Upper lobe of left lung (tissue), 6 donors: Measurements from ENCODE around the gene NOS1. TPM values are rescaled to one million over a fixed set of nuclear protein-coding genes. Genes with fewer than 3 reads are reported as not detected.

Source experiments
- ATAC-seq, 2 donors: fragments of 200-7000 bp; cut with Tn5 transposase; one replicate each; pipeline ENCODE4 v1.9.1; 2022; ENCODE audit warnings: mild to moderate bottlenecking in 2 of 2, moderate library complexity in 2 of 2; ENCODE audit not compliant: low FRiP score in 2 of 2
- DNase-seq, 2 donors: peaks; one replicate each; pipeline ENCODE4 v3.0.0-alpha.2; 2019 to 2020
- H3K27ac ChIP-seq, 4 donors: fragments of 200-600 bp; sonication (generic); one replicate each; pipeline ENCODE4 v1.5.1; 2016 to 2019
- H3K27me3 ChIP-seq, 4 donors: fragments of 200-600 bp; sonication (generic); one replicate each; pipeline ENCODE4 v1.5.1; 2017 to 2019
- H3K36me3 ChIP-seq, 4 donors: fragments of 200-600 bp; sonication (generic); one replicate each; pipeline ENCODE4 v1.5.1; 2016 to 2019
- H3K4me1 ChIP-seq, 4 donors: fragments of 200-600 bp; sonication (generic); one replicate each; pipeline ENCODE4 v1.5.1; 2018 to 2019
- H3K4me3 ChIP-seq, 4 donors: fragments of 200-600 bp; sonication (generic); one replicate each; pipeline ENCODE4 v1.5.1; 2017 to 2019; ENCODE audit warnings: mild to moderate bottlenecking in 2 of 4, moderate library complexity in 1 of 4
- H3K9me3 ChIP-seq, 4 donors: fragments of 200-600 bp; sonication (generic); one replicate each; pipeline ENCODE4 v1.5.1; 2018 to 2019
- EP300 ChIP-seq, 4 donors: sonication (generic); formaldehyde crosslinking; IDR thresholded peaks; one replicate each; pipeline ENCODE4 v1.5.1; 2017; ENCODE audit warnings: antibody characterized with exemption in 4 of 4, control low read depth in 2 of 4
- POLR2A ChIP-seq, 4 donors: fragments of 450-650 bp; IDR thresholded peaks; one replicate each; pipeline ENCODE4 v1.5.1; 2016 to 2017; ENCODE audit warnings: antibody characterized with exemption in 4 of 4, mild to moderate bottlenecking in 2 of 4
- POLR2AphosphoS5 ChIP-seq, 2 donors: sonication (generic); formaldehyde crosslinking; IDR thresholded peaks; one replicate each; pipeline ENCODE4 v1.5.1; 2017; ENCODE audit warnings: antibody characterized with exemption in 2 of 2
- WGBS, 2 donors: methylation state at CpG; one replicate each; pipeline ENCODE4 v1.1.5; 2017 to 2018; 5-methylcytosine and 5-hydroxymethylcytosine counted together
- total RNA-seq, 6 donors: library from RNA; depleted of rRNA in 4 of 6; stranded (reverse); fragments of >200 nt in 4 of 6; gene quantifications; one replicate each; pipeline versions ENCODE4 v1.1.0 to v1.2.1, GENCODE V29; 2016 to 2021
- TF ChIP-seq, protein P1 (sequence below), 6 experiments: fragments of 450-650 bp in 4 of 6; fragments of 200-600 bp in 2 of 6; sonication (generic) in 2 of 6; IDR thresholded peaks; one replicate each; pipeline ENCODE4 v1.5.1; 2016 to 2019; ENCODE audit warnings: antibody characterized with exemption in 6 of 6
- donor health status: DM: no; HTN: no; CAD: no; lungs with moderate emphysema.
- donor health status: DM: no; HTN: yes; CAD: no; lungs with severe emphysema.

Gene NOS1
- total RNA-seq, 6 donors from 2014 or later, result 0.39 to 4.4 (median 2.4) TPM

DNA sequence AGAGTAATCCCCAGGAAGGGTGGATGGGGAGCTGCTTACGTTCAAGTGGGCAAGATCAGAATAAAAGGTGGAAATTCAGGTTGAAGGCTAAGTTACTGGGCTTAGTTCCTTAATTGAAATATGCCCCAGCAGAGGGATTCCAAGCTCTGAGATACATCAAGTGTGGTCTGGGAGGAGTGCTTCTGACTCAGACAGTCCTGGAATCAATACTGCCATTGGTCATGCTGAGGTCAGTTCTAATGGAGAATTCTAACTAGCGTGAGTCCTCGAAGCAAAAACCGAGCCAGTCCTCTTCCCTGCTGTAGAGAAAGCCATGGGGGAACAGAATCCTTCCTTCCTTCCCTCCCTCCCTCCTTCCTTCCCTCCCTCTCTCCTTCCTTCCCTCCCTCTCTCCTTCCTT lies 39.9 kb downstream of the NOS1 start:
- ATAC-seq (peak in 1 of 2 donors; percentile 28), DNase-seq (no peak)
- TF ChIP-seq, protein P1, sequence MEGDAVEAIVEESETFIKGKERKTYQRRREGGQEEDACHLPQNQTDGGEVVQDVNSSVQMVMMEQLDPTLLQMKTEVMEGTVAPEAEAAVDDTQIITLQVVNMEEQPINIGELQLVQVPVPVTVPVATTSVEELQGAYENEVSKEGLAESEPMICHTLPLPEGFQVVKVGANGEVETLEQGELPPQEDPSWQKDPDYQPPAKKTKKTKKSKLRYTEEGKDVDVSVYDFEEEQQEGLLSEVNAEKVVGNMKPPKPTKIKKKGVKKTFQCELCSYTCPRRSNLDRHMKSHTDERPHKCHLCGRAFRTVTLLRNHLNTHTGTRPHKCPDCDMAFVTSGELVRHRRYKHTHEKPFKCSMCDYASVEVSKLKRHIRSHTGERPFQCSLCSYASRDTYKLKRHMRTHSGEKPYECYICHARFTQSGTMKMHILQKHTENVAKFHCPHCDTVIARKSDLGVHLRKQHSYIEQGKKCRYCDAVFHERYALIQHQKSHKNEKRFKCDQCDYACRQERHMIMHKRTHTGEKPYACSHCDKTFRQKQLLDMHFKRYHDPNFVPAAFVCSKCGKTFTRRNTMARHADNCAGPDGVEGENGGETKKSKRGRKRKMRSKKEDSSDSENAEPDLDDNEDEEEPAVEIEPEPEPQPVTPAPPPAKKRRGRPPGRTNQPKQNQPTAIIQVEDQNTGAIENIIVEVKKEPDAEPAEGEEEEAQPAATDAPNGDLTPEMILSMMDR (IDR thresholded peaks at IDR 0.05), result no peak
- TF ChIP-seq EP300 (IDR thresholded peaks at IDR 0.05), result no peak
- TF ChIP-seq POLR2A (IDR thresholded peaks at IDR 0.05), result no peak
- no peak for TF ChIP-seq POLR2AphosphoS5 (IDR thresholded peaks at IDR 0.05)
- Histone ChIP-seq H3K4me1 (no peaks in the 10 kb centered on the region), H3K9me3 (peaks cover 0 to 3% (median 0%) of the 10 kb centered on the region in 4 donors), H3K27me3 (no peaks in the 10 kb centered on the region), H3K27ac (no peak overlapping the region), H3K4me3 (no peak overlapping the region), H3K36me3 (no peaks in the 10 kb centered on the region)
- WGBS, 2 donors, result 65 to 76% methylated on average over 4 of the region's 4 CpGs

DNA sequence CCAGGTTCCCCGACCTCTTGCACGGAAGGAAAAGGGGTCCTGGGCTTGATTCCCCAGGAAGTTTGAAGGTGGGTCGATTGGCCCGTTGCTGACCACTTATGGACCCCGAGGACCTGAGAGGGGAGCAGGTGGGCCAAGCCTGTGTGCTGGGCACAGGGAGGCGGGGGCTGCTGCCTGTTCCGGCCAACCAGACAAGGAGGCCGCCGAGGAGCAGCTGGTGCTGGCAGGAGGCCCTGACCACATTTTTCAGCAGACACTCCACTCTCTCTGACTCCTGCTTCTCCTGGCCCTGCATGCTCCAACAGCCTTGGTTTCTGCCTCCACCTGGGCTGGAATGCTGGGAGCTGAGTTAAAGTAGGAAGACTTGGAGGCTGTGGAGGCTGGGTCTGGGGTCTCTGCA lies 42.8 kb downstream of the NOS1 start:
- DNase-seq, result peak in 1 of 2 donors; percentile 60
- Histone ChIP-seq H3K4me1 (no peaks in the 10 kb centered on the region), H3K36me3 (no peaks in the 10 kb centered on the region), H3K27me3 (no peaks in the 10 kb centered on the region), H3K9me3 (peaks cover 0 to 5% (median 0%) of the 10 kb centered on the region in 4 donors), H3K27ac (no peak overlapping the region), H3K4me3 (no peak overlapping the region)
- ATAC-seq, result no peak
- TF ChIP-seq, protein P1 (IDR thresholded peaks at IDR 0.05), result no peak
- no peak for TF ChIP-seq POLR2A (IDR thresholded peaks at IDR 0.05)
- no peak for TF ChIP-seq POLR2AphosphoS5 (IDR thresholded peaks at IDR 0.05)
- no peak for TF ChIP-seq EP300 (IDR thresholded peaks at IDR 0.05)
- WGBS, 2 donors, result 66 to 68% methylated on average over 9 of the region's 9 CpGs

DNA sequence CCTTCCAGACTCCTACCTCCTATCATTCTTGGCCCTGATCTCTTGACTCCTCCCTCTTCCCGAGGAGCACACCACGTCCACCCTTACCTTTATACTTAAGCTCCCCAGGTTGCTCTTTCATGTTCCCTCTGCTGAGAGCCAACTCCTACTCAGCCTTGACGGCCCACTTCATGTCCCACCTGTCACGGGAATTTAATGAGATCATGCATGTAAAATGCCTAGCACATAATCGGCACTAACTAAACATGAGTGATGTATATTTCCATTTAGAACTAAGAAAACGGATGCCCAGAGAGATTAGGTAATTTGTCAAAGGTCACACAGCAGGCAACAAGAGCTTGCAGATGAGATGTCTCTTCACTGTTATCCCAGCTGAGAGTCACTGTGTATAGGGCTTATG lies 45.1 kb downstream of the NOS1 start:
- H3K4me3 ChIP-seq, result no peak overlapping the region
- WGBS, 2 donors, result 73 to 77% methylated on average over 6 of the region's 6 CpGs

DNA sequence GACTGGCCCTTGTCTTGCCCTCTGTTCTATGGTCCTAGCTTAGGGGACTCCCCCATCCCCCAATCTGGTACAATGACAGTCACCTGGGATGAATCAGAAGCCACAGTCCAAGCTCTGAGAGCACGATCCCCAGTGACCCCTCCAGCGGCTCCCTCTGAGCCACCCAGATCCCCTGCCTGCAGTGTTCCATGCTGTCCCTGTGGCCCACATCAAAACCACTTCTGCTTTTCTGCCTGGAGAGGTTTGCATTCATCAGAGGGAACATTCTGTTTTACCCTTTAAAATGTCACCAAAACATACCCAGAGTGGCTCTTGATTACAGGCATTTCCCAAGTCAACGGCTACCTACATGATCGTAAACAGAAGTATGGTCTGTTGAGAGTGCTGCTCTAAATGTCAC lies 47.5 kb downstream of the NOS1 start:
- no peak overlapping the region for H3K4me3 ChIP-seq
- no peak for ATAC-seq
- H3K4me1 ChIP-seq, result no peaks in the 10 kb centered on the region
- no peaks in the 10 kb centered on the region for H3K36me3 ChIP-seq
- H3K9me3 ChIP-seq, result peaks cover 0 to 5% (median 0%) of the 10 kb centered on the region in 4 donors
- TF ChIP-seq EP300 (IDR thresholded peaks at IDR 0.05), result no peak
- no peak for TF ChIP-seq POLR2AphosphoS5 (IDR thresholded peaks at IDR 0.05)
- TF ChIP-seq, protein P1 (IDR thresholded peaks at IDR 0.05), result no peak
- TF ChIP-seq POLR2A (IDR thresholded peaks at IDR 0.05), result no peak
- DNase-seq, result no peak
- H3K27ac ChIP-seq, result no peak overlapping the region
- H3K27me3 ChIP-seq, result no peaks in the 10 kb centered on the region
- 40 to 44% methylated on average over 4 of the region's 4 CpGs for WGBS, 2 donors

More for the DNA sequence above, 45.1 kb downstream of the NOS1 start:
- Histone ChIP-seq H3K36me3 (no peaks in the 10 kb centered on the region), H3K9me3 (peaks cover 0 to 5% (median 0%) of the 10 kb centered on the region in 4 donors), H3K27ac (no peak overlapping the region), H3K27me3 (no peaks in the 10 kb centered on the region), H3K4me1 (no peaks in the 10 kb centered on the region)
- ATAC-seq, result no peak
- TF ChIP-seq, protein P1 (IDR thresholded peaks at IDR 0.05), result no peak
- TF ChIP-seq POLR2AphosphoS5 (IDR thresholded peaks at IDR 0.05), result no peak
- DNase-seq, result no peak

DNA sequence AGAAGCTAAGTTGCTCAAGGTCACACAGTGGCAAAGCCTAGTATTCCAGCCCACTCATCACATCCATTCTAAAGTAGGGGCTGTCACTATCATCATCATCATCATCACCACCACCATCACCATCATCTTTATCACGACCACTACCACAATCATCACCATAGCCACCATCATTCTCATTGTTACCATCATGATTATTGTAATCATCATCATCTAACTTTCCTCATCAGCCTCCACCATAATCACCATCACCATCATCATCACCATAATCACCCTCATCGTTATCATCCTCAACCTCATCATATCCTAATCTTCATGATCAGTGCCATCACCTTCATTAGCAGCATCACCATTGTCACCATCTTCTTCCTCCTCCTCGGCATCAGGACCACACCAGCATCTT lies 48.7 kb downstream of the NOS1 start:
- Histone ChIP-seq H3K4me1 (no peaks in the 10 kb centered on the region), H3K9me3 (peaks cover 0 to 5% (median 0%) of the 10 kb centered on the region in 4 donors), H3K36me3 (no peaks in the 10 kb centered on the region), H3K27ac (no peak overlapping the region), H3K4me3 (no peak overlapping the region), H3K27me3 (no peaks in the 10 kb centered on the region)
- TF ChIP-seq POLR2AphosphoS5 (IDR thresholded peaks at IDR 0.05), result no peak
- TF ChIP-seq EP300 (IDR thresholded peaks at IDR 0.05), result no peak
- TF ChIP-seq POLR2A (IDR thresholded peaks at IDR 0.05), result no peak
- TF ChIP-seq, protein P1 (IDR thresholded peaks at IDR 0.05), result no peak
- WGBS, 2 donors, result 85 to 86% methylated on average over 2 of the region's 3 CpGs
- no peak for ATAC-seq
- no peak for DNase-seq
